HepG2 (cell line): ENCODE data around the gene MFSD8. TPM values are rescaled to one million over a fixed set of nuclear protein-coding genes. Genes with fewer than 3 reads are reported as not detected.

Experiments used
- GATA4 ChIP-seq: sonication (generic); IDR thresholded peaks from 2 replicates; pipeline ENCODE4 v1.6.1; 2016; ENCODE audit warnings: antibody characterized with exemption, low read depth, borderline replicate concordance
- HNF4A ChIP-seq: sonication (generic); formaldehyde crosslinking; IDR thresholded peaks from 2 replicates; pipeline ENCODE4 v1.4.0; 2020; ENCODE audit warnings: missing genetic modification reagents
- IRF9 ChIP-seq: sonication (generic); formaldehyde crosslinking; IDR thresholded peaks from 2 replicates; pipeline ENCODE4 v1.8.0; 2022; ENCODE audit warnings: missing genetic modification reagents, mild to moderate bottlenecking, borderline replicate concordance
- MED1 ChIP-seq: sonication (generic); formaldehyde crosslinking; IDR thresholded peaks from 2 replicates; pipeline ENCODE4 v1.4.0; 2020; ENCODE audit warnings: missing genetic modification reagents
- MZF1 ChIP-seq: sonication (generic); formaldehyde crosslinking; IDR thresholded peaks from 2 replicates; pipeline ENCODE4 v1.8.1; 2023; ENCODE audit warnings: mild to moderate bottlenecking, missing genetic modification reagents, borderline replicate concordance
- PAX8 ChIP-seq: sonication (generic); formaldehyde crosslinking; IDR thresholded peaks from 2 replicates; pipeline ENCODE4 v1.8.0; 2022; ENCODE audit warnings: mild to moderate bottlenecking, missing genetic modification reagents, borderline replicate concordance
- RARG ChIP-seq: sonication (generic); formaldehyde crosslinking; IDR thresholded peaks from 2 replicates; pipeline ENCODE4 v1.4.0; 2020; ENCODE audit warnings: low read depth, mild to moderate bottlenecking, missing genetic modification reagents
- RFX5 ChIP-seq: IDR thresholded peaks from 2 replicates; pipeline ENCODE4 v1.6.1; 2011; ENCODE audit warnings: low read depth, low read length, improper control_type of control experiment
- TCF7 ChIP-seq: sonication (generic); IDR thresholded peaks from 2 replicates; pipeline ENCODE4 v1.6.1; 2016; ENCODE audit warnings: antibody characterized with exemption, low read depth
- TRAFD1 ChIP-seq: sonication (generic); formaldehyde crosslinking; IDR thresholded peaks from 2 replicates; pipeline ENCODE4 v1.5.1; 2020; ENCODE audit warnings: missing genetic modification reagents, mild to moderate bottlenecking, borderline replicate concordance
- ZNF121 ChIP-seq: sonication (generic); formaldehyde crosslinking; IDR thresholded peaks from 2 replicates; pipeline ENCODE4 v1.5.0; 2020; ENCODE audit warnings: mild to moderate bottlenecking, missing genetic modification reagents
- ZNF354B ChIP-seq: sonication (generic); formaldehyde crosslinking; IDR thresholded peaks from 2 replicates; pipeline ENCODE4 v1.8.0; 2022; ENCODE audit warnings: mild to moderate bottlenecking, missing genetic modification reagents
- polyA plus RNA-seq, 8 experiments: library from polyadenylated mRNA; depleted of rRNA in 3 of 8; stranded (reverse) in 7 of 8; unstranded in 1 of 8; fragments of >200 nt; fragmentation: Illumina TruSeq in 4 of 8; extraction: Trizol in 4 of 8; gene quantifications; 2 replicates each; pipeline versions ENCODE4 v1.2.1 to v1.2.3, GENCODE V29; 2011 to 2016; ENCODE audit warnings: low read depth in 4 of 8, missing spikeins in 1 of 8, mixed read lengths in 1 of 8; ENCODE audit not compliant: insufficient read depth in 1 of 8
- total RNA-seq, 5 experiments: library from RNA; depleted of rRNA; stranded (reverse); fragments of >200 nt; fragmentation: Illumina TruSeq; extraction: Trizol; gene quantifications; 2 replicates each; pipeline ENCODE4 v1.2.3, GENCODE V29; 2016; ENCODE audit warnings: low read depth in 1 of 5
- TF ChIP-seq, protein P1 (sequence below): sonication (generic); formaldehyde crosslinking; IDR thresholded peaks from 2 replicates; pipeline ENCODE4 v1.8.0; 2022; ENCODE audit warnings: mild to moderate bottlenecking, missing genetic modification reagents; ENCODE audit not compliant: insufficient replicate concordance
- TF ChIP-seq, protein P2 (sequence below): sonication (generic); formaldehyde crosslinking; IDR thresholded peaks from 2 replicates; pipeline ENCODE4 v1.5.0; 2020; ENCODE audit warnings: mild to moderate bottlenecking, missing genetic modification reagents
- TF ChIP-seq, protein P3 (sequence below): conservative IDR thresholded peaks from 2 replicates; pipeline ENCODE4 v1.6.1; 2018; ENCODE audit warnings: missing genetic modification reagents
- TF ChIP-seq, protein P4 (sequence below): sonication (generic); formaldehyde crosslinking; IDR thresholded peaks from 2 replicates; pipeline ENCODE4 v1.4.0; 2020; ENCODE audit warnings: mild to moderate bottlenecking, missing genetic modification reagents

MFSD8 gene
- total and polyA plus RNA-seq, 2 of the 13 experiments (the other 11 are each of a cell fraction or from before 2014, with no cell fraction given): 24.8 to 25.5 TPM

DNA sequence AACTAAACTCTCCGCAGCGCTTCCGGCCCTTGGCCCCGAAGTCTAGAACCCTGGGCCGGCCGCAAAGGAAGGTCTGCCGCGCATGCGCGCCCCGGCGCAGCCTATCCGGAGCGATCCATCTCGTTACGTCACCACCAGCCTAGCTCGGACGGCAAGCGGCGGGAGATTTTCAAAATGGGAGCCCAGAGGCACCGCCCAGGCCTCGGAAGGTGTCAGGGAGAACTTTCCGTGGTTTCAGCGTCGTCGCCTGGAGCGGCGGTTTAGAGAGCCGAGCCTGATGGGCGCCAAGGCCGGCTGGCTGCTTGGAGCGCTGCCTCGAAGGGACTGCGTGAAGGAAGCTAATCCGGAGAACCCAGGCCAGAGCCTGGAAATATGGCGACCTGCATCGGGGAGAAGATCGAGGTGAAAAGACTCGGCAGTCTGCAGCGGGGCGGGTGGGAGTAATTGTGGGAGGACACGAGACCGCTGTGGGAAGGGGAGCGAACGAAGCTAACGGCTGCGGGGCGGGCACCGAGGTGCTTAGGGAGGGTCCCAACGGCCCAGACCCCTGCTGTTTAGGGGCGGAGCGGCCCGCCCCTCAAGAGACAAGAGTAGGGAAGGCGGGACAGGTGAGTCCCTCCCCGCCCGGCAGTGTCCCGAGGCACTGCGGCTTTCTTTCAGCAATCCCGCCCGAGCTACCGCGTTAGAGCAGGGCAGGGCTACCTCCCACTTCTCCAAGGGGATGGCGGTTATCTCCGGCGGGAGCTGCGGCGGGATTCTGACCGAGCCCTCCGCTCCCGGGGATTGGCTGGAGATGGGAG is 84.0 kb downstream of the MFSD8 start, which contains the start of gene PLK4 (continued):
- TF ChIP-seq TRAFD1 (CRISPR knock-in tag): no peak
- TF ChIP-seq, protein P1, sequence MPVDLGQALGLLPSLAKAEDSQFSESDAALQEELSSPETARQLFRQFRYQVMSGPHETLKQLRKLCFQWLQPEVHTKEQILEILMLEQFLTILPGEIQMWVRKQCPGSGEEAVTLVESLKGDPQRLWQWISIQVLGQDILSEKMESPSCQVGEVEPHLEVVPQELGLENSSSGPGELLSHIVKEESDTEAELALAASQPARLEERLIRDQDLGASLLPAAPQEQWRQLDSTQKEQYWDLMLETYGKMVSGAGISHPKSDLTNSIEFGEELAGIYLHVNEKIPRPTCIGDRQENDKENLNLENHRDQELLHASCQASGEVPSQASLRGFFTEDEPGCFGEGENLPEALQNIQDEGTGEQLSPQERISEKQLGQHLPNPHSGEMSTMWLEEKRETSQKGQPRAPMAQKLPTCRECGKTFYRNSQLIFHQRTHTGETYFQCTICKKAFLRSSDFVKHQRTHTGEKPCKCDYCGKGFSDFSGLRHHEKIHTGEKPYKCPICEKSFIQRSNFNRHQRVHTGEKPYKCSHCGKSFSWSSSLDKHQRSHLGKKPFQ: no peak
- no peak for TF ChIP-seq MZF1 (CRISPR knock-in tag)
- peak; percentile 66; the same call in 1 of the 2 replicates for TF ChIP-seq GATA4
- no peak for TF ChIP-seq RARG (CRISPR knock-in tag)
- TF ChIP-seq, protein P2, sequence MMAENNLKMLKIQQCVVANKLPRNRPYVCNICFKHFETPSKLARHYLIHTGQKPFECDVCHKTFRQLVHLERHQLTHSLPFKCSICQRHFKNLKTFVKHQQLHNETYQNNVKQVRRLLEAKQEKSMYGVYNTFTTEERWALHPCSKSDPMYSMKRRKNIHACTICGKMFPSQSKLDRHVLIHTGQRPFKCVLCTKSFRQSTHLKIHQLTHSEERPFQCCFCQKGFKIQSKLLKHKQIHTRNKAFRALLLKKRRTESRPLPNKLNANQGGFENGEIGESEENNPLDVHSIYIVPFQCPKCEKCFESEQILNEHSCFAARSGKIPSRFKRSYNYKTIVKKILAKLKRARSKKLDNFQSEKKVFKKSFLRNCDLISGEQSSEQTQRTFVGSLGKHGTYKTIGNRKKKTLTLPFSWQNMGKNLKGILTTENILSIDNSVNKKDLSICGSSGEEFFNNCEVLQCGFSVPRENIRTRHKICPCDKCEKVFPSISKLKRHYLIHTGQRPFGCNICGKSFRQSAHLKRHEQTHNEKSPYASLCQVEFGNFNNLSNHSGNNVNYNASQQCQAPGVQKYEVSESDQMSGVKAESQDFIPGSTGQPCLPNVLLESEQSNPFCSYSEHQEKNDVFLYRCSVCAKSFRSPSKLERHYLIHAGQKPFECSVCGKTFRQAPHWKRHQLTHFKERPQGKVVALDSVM (CRISPR knock-in tag): 0 out of 2 replicates have a peak, but pooled peaks have one; percentile 32
- TF ChIP-seq TCF7: no peak
- peak; percentile 81 for TF ChIP-seq RFX5
- TF ChIP-seq MED1 (CRISPR knock-in tag): 0 out of 2 replicates have a peak, but pooled peaks have one; percentile 23
- TF ChIP-seq, protein P3, sequence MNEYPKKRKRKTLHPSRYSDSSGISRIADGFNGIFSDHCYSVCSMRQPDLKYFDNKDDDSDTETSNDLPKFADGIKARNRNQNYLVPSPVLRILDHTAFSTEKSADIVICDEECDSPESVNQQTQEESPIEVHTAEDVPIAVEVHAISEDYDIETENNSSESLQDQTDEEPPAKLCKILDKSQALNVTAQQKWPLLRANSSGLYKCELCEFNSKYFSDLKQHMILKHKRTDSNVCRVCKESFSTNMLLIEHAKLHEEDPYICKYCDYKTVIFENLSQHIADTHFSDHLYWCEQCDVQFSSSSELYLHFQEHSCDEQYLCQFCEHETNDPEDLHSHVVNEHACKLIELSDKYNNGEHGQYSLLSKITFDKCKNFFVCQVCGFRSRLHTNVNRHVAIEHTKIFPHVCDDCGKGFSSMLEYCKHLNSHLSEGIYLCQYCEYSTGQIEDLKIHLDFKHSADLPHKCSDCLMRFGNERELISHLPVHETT (CRISPR knock-in tag): no peak
- TF ChIP-seq, protein P4, sequence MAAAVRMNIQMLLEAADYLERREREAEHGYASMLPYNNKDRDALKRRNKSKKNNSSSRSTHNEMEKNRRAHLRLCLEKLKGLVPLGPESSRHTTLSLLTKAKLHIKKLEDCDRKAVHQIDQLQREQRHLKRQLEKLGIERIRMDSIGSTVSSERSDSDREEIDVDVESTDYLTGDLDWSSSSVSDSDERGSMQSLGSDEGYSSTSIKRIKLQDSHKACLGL: peak; percentile 91
- TF ChIP-seq IRF9 (CRISPR knock-in tag): no peak; the same call in 1 of the 2 replicates
- TF ChIP-seq ZNF121 (CRISPR knock-in tag): peak; percentile 95
- no peak for TF ChIP-seq HNF4A
- 0 out of 2 replicates have a peak, but pooled peaks have one; percentile 36 for TF ChIP-seq ZNF354B (CRISPR knock-in tag)
- no peak for TF ChIP-seq PAX8
